GM10266 (cell line): ENCODE data around the gene ZMIZ1.

ENCODE experiments used
- DNase-seq: peaks from one replicate; pipeline ENCODE4 v3.0.0; 2012; ENCODE audit errors: extremely low spot score
- TF ChIP-seq, protein P1 (sequence below): IDR thresholded peaks from 2 replicates; pipeline ENCODE4 v1.5.1; 2012; ENCODE audit warnings: mild to moderate bottlenecking, low read depth; ENCODE audit not compliant: control insufficient read depth, insufficient read depth; ENCODE audit errors: missing control alignments

The ZMIZ1 gene

DNA sequence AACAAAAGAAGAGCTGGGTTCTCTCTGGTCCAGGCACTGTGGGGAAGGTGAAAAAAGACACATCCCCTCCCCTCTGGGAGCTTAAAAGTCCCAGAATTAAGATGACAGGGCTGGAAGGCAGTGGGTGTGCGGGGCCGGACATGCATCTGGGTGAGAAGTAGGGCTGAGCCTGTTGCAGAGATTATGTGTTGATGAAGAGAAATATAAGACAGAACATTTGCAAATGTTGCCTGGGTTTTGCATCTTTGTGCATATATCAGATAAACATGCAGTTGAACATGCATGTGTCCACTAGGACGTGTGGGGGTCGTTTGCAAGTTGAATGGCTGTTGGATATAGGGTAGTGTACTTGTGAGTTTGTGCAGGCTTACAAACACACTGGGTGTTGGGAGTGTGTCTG, 184.2 kb downstream of the ZMIZ1 start:
- TF ChIP-seq, protein P1, sequence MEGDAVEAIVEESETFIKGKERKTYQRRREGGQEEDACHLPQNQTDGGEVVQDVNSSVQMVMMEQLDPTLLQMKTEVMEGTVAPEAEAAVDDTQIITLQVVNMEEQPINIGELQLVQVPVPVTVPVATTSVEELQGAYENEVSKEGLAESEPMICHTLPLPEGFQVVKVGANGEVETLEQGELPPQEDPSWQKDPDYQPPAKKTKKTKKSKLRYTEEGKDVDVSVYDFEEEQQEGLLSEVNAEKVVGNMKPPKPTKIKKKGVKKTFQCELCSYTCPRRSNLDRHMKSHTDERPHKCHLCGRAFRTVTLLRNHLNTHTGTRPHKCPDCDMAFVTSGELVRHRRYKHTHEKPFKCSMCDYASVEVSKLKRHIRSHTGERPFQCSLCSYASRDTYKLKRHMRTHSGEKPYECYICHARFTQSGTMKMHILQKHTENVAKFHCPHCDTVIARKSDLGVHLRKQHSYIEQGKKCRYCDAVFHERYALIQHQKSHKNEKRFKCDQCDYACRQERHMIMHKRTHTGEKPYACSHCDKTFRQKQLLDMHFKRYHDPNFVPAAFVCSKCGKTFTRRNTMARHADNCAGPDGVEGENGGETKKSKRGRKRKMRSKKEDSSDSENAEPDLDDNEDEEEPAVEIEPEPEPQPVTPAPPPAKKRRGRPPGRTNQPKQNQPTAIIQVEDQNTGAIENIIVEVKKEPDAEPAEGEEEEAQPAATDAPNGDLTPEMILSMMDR = no peak
- no peak for DNase-seq

DNA sequence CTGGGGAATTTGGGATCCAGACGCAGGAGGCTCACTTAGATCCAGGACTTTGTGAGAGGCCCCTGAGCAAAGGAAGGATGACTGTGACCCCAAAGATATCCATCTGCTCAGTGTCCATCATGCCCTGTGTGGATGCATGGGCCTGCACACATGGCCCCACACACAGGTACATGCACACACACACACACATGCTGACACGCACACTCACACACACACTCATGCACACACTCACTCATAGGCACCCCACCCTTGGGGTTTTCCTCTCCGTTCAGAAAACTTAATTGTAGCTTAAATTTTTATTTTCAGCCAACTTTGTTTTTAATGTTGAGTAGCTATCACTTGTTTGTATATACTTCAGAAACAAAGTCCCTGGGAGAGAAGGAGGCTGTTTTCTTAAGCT, 184.9 kb downstream of the ZMIZ1 start:
- DNase-seq = no peak
- TF ChIP-seq, protein P1 = no peak

DNA sequence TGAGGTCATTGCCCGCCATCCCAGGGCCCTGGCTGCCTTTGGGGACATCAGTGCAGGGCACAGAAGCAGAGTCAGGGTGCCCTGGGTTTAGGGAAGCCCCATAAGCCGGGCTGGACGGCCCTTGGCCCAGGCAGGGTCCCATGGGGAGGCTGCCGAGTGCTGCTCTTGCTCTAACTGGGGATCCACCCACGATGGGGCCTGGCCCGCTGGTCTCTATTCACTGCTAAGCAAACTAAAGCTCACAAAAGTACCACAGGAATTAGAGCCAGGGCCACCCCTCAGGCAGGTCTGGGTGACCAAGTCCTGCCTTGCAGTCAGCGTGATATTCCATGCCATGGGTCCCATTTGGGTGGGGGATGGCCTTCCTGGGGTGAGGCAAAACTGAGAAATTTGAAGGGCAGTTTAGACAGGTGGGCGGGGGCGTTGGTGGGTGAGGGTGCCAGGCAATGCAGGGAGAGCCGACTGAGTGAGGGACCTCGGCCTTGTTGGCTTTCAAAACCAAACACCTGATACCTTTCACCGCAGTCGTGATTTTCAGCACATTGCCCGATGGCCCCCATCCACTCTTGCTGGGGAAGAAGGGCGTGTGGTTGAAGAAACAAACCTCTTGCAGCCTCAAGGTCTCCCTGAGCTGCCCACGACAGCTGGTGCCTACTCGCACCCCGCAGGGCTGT, 185.7 kb downstream of the ZMIZ1 start:
- TF ChIP-seq, protein P1 = no peak
- no peak for DNase-seq

DNA sequence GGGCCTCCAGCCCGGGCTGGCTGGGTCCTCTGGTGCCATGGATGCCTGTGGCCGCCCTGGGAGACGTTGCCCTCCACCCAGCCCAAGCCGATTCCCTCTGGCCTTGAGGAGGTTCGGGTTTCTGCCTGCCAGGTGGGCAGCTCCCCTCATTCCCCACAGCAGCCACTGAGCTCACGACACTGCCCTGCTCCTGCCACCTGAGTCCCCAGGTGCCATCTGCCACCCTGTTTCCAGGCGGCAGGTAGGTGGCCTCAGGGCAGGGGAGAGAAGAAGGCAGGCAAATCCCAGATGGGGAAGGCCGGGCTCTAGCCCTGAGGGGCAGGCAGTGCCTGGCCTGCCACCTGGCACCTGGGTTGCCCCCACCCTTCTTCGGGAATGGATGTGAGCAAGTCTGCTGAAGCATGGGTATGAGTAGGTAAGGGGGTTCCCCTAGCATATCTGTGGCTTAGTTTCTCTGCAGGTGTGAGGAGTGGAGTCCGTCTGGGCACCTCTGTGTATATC, 186.3 kb downstream of the ZMIZ1 start:
- DNase-seq = no peak
- TF ChIP-seq, protein P1 = no peak

DNA sequence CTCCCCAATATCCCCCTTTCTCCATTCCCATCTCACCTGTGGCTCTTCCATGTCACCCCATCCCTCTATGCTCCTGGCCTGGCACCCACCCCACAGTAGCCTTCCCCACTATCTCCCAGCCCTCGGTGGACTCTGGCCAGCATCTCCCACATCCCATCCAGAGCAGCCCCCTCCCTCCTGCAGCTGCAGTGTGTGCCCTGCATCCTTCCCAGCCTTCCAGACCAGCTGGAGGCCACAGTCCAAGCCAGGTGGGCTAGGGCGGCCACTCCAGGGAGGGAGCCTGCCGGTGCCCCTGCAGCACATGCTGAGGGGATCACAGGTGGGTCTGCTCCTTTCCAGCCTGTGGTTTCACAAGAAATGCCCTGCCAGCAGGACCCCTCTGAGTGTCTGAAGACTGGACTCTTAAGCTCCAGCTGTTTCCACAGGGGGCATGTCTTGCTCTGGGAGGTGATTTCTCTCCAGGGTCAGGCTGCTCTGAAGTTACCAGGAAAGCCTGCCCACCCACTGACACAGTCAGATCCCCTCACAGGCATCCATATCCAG, 187.6 kb downstream of the ZMIZ1 start:
- no peak for DNase-seq
- TF ChIP-seq, protein P1 = no peak

DNA sequence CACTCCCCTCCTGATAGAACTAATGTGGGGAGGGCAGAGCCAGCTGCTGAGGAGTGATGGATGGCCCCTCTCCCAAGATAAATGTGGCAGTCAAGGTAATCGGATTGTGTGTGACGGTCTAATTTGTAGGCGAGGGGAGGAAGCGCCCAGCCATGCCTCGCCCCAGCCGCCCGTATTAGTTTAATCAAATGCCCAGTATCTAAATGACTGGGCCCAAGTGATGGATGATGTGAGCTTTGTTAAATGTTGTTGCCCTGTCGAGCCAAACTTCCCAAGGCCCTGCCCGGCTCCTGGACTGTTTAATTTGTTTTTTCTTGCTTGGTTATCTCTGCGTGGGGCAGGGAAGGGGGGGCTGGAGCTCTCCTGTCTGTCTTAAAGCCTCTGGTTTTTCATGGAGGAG, 190.1 kb downstream of the ZMIZ1 start:
- DNase-seq = no peak
- TF ChIP-seq, protein P1 = no peak

DNA sequence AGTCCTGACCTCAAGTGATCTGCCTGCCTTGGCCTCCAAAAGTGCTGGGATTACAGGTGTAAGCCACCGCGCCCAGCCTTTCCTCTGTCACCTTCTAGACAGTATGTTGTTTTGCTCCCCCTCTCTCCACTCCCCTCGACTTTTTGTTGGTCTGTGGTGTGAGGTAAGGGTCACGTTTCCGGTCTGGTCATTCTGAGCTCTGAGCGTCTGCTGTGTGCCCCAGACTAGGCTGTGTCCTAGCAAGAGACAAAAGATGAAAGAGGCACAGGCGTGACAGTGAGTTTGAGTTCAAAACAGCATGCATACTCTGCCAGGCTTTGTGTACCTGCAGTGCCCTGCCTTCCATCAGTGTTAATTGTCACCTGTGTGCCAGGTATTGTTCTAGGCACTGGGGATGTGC, 191.1 kb downstream of the ZMIZ1 start:
- TF ChIP-seq, protein P1 = no peak
- DNase-seq = no peak
